HG03066 (cell line): ENCODE data around the gene ADGRG1.
"Not testable (repeated sequence)": the region's sequence is repeated elsewhere in the genome, so short reads cannot be mapped to it uniquely, and the experiment has no call there.

Source experiments
- ATAC-seq: cut with Tn5 transposase; IDR thresholded peaks from one replicate; pipeline ENCODE4 v1.9.1; 2021; ENCODE audit warnings: low read depth; ENCODE audit not compliant: unreplicated experiment

Gene ADGRG1

GRCh38 chr16:57663917-57664661 lies 35.7 kb downstream of the ADGRG1 start:
- ATAC-seq, result no peak

- no peak for ATAC-seq
These were observed 36.2 kb downstream of the ADGRG1 start for GRCh38 chr16:57664662-57665025.

GRCh38 chr16:57665541-57665940 lies 37.1 kb downstream of the ADGRG1 start:
- no peak for ATAC-seq

- ATAC-seq, result no peak
These were observed 38.1 kb downstream of the ADGRG1 start for GRCh38 chr16:57666353-57667047.

- no peak for ATAC-seq
These were observed 38.7 kb downstream of the ADGRG1 start for GRCh38 chr16:57667048-57667525.

GRCh38 chr16:57667526-57668262 lies 39.3 kb downstream of the ADGRG1 start:
- ATAC-seq, result no peak

- no peak for ATAC-seq
These were observed 39.8 kb downstream of the ADGRG1 start, which contains the start of gene ADGRG3 for GRCh38 chr16:57668263-57668571. ADGRG3 (plus strand) TSS chr16:57668306; CDS start chr16:57668348, 42 bp downstream.

GRCh38 chr16:57668630-57669475 lies 40.4 kb downstream of the ADGRG1 start:
- ATAC-seq, result no peak

GRCh38 chr16:57669476-57670162 lies 41.2 kb downstream of the ADGRG1 start:
- no peak for ATAC-seq

- ATAC-seq, result no peak
These were observed 41.8 kb downstream of the ADGRG1 start for GRCh38 chr16:57670196-57670595.

- ATAC-seq, result not testable (repeated sequence)
These were observed 43.0 kb downstream of the ADGRG1 start for GRCh38 chr16:57671451-57671850.

- no peak for ATAC-seq
These were observed 44.0 kb downstream of the ADGRG1 start for GRCh38 chr16:57672416-57672815.

GRCh38 chr16:57672824-57673223 lies 44.4 kb downstream of the ADGRG1 start:
- ATAC-seq, result no peak

GRCh38 chr16:57675741-57676551 lies 47.5 kb downstream of the ADGRG1 start:
- ATAC-seq, result no peak

GRCh38 chr16:57676553-57677085 lies 48.2 kb downstream of the ADGRG1 start:
- ATAC-seq, result no peak

- no peak for ATAC-seq
These were observed 49.4 kb downstream of the ADGRG1 start for GRCh38 chr16:57677622-57678369.

- ATAC-seq, result no peak
These were observed 50.6 kb downstream of the ADGRG1 start for GRCh38 chr16:57679016-57679415.
